ENCODE data around the gene NHSL1.

DNA sequence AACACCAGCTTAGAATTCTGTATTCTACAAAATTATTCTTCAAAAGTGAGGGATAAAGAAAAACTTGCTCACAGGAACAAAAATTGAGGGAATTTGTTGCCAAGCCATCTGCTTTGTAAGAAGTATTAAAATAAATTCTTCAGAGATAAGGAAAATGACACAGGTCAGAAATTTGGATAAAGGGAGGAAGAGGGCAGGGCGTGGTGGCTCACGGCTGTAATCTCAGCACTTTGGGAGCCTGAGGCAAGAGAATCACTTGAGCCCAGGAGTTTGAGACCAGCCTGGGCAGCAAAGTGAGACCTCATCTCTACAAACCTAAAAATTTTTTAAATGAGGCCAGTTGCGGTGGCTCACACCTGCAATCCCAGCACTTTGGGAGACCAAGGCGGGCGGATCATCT lies 109.7 kb downstream of the NHSL1 start:
- TF ChIP-seq CTCF (IDR thresholded peaks at IDR 0.05) (no peak), POLR2AphosphoS5 (IDR thresholded peaks at IDR 0.05) (no peak), POLR2A (IDR thresholded peaks at IDR 0.05) (no peak)

Data from breast epithelium (tissue), 3 donors.